ENCODE results near the gene ENTPD2. TPM values are rescaled to one million over a fixed set of nuclear protein-coding genes. Genes with fewer than 3 reads are reported as not detected.

Gene ENTPD2
- total and polyA plus RNA-seq, 10 of the 15 experiments (the other 5 are each of a cell fraction or from before 2014, with no cell fraction given) = 0.15 to 1.8 (median 0.65) TPM; not detected in 2

DNA sequence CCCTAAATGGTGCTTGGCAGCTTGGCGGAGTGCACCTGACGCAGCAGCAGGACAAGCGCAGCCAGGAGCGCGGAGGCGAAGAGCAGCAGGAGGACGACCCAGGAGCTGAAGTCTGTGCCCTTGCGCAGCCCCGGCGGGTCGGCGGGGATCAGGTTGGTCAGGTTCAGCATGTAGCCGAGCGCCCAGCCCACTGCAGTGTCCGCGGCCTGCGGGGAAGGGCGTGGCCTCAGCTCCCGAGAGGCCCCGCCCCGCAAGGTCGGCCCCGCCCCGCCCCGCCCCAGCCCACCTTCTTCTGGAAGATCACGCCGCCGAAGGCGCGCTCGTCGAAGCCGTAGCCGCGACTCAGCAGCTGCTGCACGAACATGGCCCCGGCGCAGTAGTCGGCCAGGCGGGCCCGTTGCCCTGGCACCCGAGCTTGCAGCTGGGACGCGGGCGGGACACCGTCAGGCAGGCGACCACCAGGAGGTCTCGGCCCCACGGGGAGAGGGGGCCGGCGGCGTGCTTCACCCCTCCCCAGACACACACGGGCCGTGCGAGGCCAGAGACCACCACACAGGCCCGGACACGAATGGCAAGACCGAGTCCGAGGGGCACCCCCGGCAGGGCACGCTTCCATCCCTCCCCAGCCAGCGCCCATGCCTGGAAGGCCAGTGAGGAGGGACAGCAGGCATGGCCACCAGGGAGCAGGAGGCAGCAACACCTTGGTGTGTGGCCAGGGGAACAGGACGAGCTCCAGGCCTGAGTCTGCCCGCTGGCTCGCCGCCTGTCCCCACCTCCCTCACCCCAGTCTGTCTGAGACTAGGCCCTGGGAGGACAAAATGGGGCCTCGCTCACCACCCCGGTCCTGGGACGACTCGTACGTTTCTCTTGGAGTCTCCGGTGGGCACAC, 5.0 kb downstream of the ENTPD2 start:
- in situ Hi-C loops (cut with MboI) (no loop called here), intact Hi-C loops (cut with micrococcal nuclease; ENCODE audit: unreplicated experiment) (loop anchor here (1.0 to 10.0 kb wide), 2 partner anchors 15 to 176 kb away; partner anchors contain the start of genes CYSRT1, RNF208 and RNF224)
- Histone ChIP-seq H3K27ac (ENCODE audit: control insufficient read depth, insufficient read depth) (no peak overlapping the region), H3K4me1 (ENCODE audit: control insufficient read depth, insufficient read depth, low read length) (no peaks in the 10 kb centered on the region), H2AFZ (ENCODE audit: control insufficient read depth, low read depth, low read length) (no peak overlapping the region), H4K20me1 (ENCODE audit: control insufficient read depth, insufficient read depth) (no peaks in the 10 kb centered on the region), H3K36me3 (ENCODE audit: control insufficient read depth in 2 of 2, insufficient read depth in 2 of 2, low read length in 1 of 2) (no peaks in the 10 kb centered on the region), H3K27me3 (replicated peaks in 1 of 2; ENCODE audit: control insufficient read depth in 2 of 2, insufficient read depth in 2 of 2, low read length in 1 of 2) (peaks cover 19% of the 10 kb centered on the region in 2 experiments; a peak in 3 of 4 replicates), H3K4me3 (no peak overlapping the region), H3K9ac (ENCODE audit: control insufficient read depth, insufficient read depth, low read length) (no peak overlapping the region), H3K4me2 (ENCODE audit: control insufficient read depth, insufficient read depth) (no peak overlapping the region), H3K9me3 (replicated peaks; ENCODE audit: control insufficient read depth, insufficient read depth, low read length) (no peaks in the 10 kb centered on the region), H3K79me2 (ENCODE audit: control insufficient read depth, insufficient read depth, low read length) (no peaks in the 10 kb centered on the region)
- SMC1A ChIA-PET (ENCODE audit: uncharacterized antibody, unreplicated experiment) = interaction anchor here (1.0 to 1.6 kb wide), 2 partner anchors 13 to 261 kb away, joined by 3 read pairs; no protein-coding TSS in a partner anchor
- POLR2A ChIA-PET = interaction anchor here (1.1 kb wide), 1 partner anchor 149 kb away, joined by 3 read pairs; no protein-coding TSS in a partner anchor
- CTCF ChIA-PET = interaction anchor here (1.0 to 4.7 kb wide), 8 partner anchors 13 to 286 kb away, joined by 3 to 81 read pairs (median 4); partner anchors contain the start of genes MAN1B1 and SAPCD2
- RAD21 ChIA-PET (ENCODE audit: unreplicated experiment) = interaction anchor here (0.8 to 2.0 kb wide), 2 partner anchors 15 to 19 kb away, joined by 3 to 6 read pairs; no protein-coding TSS in a partner anchor
- ATAC-seq (no peak), FAIRE-seq (no peak), DNase-seq (ENCODE audit: low read depth, low spot score) (no peak)
- BruUV-seq (replicated peaks) = no TSS peak
- TF ChIP-seq SRF (IDR thresholded peaks at IDR 0.05; ENCODE audit: low read depth in 2 of 2, low read length in 2 of 2) (0 out of 4 replicates have a peak, but pooled peaks of 1 of the 2 experiments have one; percentile 11), GABPA (IDR thresholded peaks at IDR 0.05; ENCODE audit: low read depth) (no peak)
- WGBS (ENCODE audit: insufficient coverage, insufficient replicate concordance, low lambda C conversion rate, missing lambda C conversion rate) = 48% methylated on average over 40 of the region's 72 CpGs
